Liver (tissue), 9 donors: ENCODE data around the gene TMEM260. TPM values are rescaled to one million over a fixed set of nuclear protein-coding genes. Genes with fewer than 3 reads are reported as not detected.

Source experiments
- DNase-seq: peaks from one replicate; pipeline ENCODE4 v3.0.0-alpha.2; 2017; ENCODE audit warnings: low spot score
- H3K27ac ChIP-seq, 2 donors: one replicate each; pipeline ENCODE4 v1.7.0; 2013; ENCODE audit warnings: inconsistent platforms in 2 of 2, low read length in 2 of 2, control low read depth in 1 of 2, low read depth in 1 of 2, mild to moderate bottlenecking in 1 of 2
- H3K27me3 ChIP-seq, 4 donors: one replicate each; pipeline versions ENCODE4 v1.6.1 to v1.7.0; 2013; ENCODE audit warnings: low read length in 3 of 4, inconsistent platforms in 1 of 4, mild to moderate bottlenecking in 1 of 4, moderate library complexity in 1 of 4; ENCODE audit not compliant: control insufficient read depth in 4 of 4, insufficient read depth in 4 of 4
- H3K36me3 ChIP-seq, 4 donors: one replicate each; pipeline versions ENCODE4 v1.6.1 to v1.7.0; 2013; ENCODE audit warnings: low read length in 3 of 4, mild to moderate bottlenecking in 3 of 4, low read depth in 1 of 4, moderate library complexity in 1 of 4; ENCODE audit not compliant: control insufficient read depth in 4 of 4, insufficient read depth in 3 of 4
- H3K4me1 ChIP-seq, 4 donors: one replicate each; pipeline versions ENCODE4 v1.6.1 to v1.7.0; 2013; ENCODE audit warnings: low read length in 3 of 4, mild to moderate bottlenecking in 3 of 4, moderate library complexity in 1 of 4; ENCODE audit not compliant: control insufficient read depth in 4 of 4, insufficient read depth in 4 of 4
- H3K4me3 ChIP-seq, 3 donors: one replicate each; pipeline versions ENCODE4 v1.6.1 to v1.7.0; 2013; ENCODE audit warnings: low read length in 3 of 3, control low read depth in 1 of 3, low read depth in 1 of 3, mild to moderate bottlenecking in 1 of 3
- H3K9ac ChIP-seq, 2 donors: one replicate each; pipeline ENCODE4 v1.7.0; 2013; ENCODE audit warnings: low read length in 2 of 2, mild to moderate bottlenecking in 2 of 2, moderate library complexity in 2 of 2, control low read depth in 1 of 2, low read depth in 1 of 2
- H3K9me3 ChIP-seq, 4 donors: one replicate each; pipeline versions ENCODE4 v1.6.1 to v1.7.0; 2013; ENCODE audit warnings: low read length in 3 of 4; ENCODE audit not compliant: control insufficient read depth in 4 of 4
- ATF3 ChIP-seq: IDR thresholded peaks from 2 replicates; pipeline ENCODE4 v1.6.1; 2016; ENCODE audit warnings: antibody characterized with exemption
- FOXA2 ChIP-seq: IDR thresholded peaks from 2 replicates; pipeline ENCODE4 v1.6.1; 2016; ENCODE audit warnings: antibody characterized with exemption
- HNF4G ChIP-seq: IDR thresholded peaks from 2 replicates; pipeline ENCODE4 v1.6.1; 2016; ENCODE audit warnings: antibody characterized with exemption
- NR2F2 ChIP-seq: IDR thresholded peaks from 2 replicates; pipeline ENCODE4 v1.6.1; 2016; ENCODE audit warnings: antibody characterized with exemption
- REST ChIP-seq: IDR thresholded peaks from 2 replicates; pipeline ENCODE4 v1.6.1; 2016; ENCODE audit warnings: antibody characterized with exemption, mild to moderate bottlenecking
- TAF1 ChIP-seq: conservative IDR thresholded peaks from 2 replicates; pipeline ENCODE4 v1.6.1; 2016; ENCODE audit warnings: antibody characterized with exemption, mild to moderate bottlenecking
- YY1 ChIP-seq: IDR thresholded peaks from 2 replicates; pipeline ENCODE4 v1.6.1; 2016; ENCODE audit warnings: antibody characterized with exemption, mild to moderate bottlenecking
- ZBTB33 ChIP-seq: IDR thresholded peaks from 2 replicates; pipeline ENCODE4 v1.6.1; 2016; ENCODE audit warnings: antibody characterized with exemption
- WGBS: extraction: QIAGEN DNeasy Blood & Tissue Kit; methylation state at CpG from one replicate; pipeline ENCODE4 v1.1.7; 2013; 5-methylcytosine and 5-hydroxymethylcytosine counted together
- polyA plus RNA-seq, 2 donors: library from polyadenylated mRNA; stranded (reverse) in 1 of 2; unstranded in 1 of 2; fragments of 200-250 nt in 1 of 2; fragments of >200 nt in 1 of 2; fragmentation: Nextera tagmentation in 1 of 2; extraction: Ambion mirVana in 1 of 2; gene quantifications; one replicate each; pipeline versions ENCODE4 v1.2.1 to v1.2.3, GENCODE V29; 2013 to 2015
- total RNA-seq, 2 donors: library from RNA; depleted of rRNA; stranded (reverse); fragments of >200 nt; gene quantifications; one replicate each; pipeline ENCODE4 v1.2.3, GENCODE V29; 2014
- donor health status: healthy.
- donor health status: healthy.
- donor health status: healthy.
- donor health status: healthy.
- donor health status: healthy.

The TMEM260 gene
- total and polyA plus RNA-seq, 4 donors, result 4.9 to 11.6 (median 9.0) TPM

GRCh38 chr14:56660677-56661389 is 81.2 kb downstream of the TMEM260 start (continued):
- TF ChIP-seq ZBTB33 (no peak), REST (no peak)

GRCh38 chr14:56661478-56661877 is 81.9 kb downstream of the TMEM260 start:
- Histone ChIP-seq H3K36me3 (no peaks in the 10 kb centered on the region), H3K9me3 (no peaks in the 10 kb centered on the region), H3K4me3 (no peak overlapping the region), H3K9ac (no peak overlapping the region), H3K27ac (no peak overlapping the region), H3K27me3 (no peaks in the 10 kb centered on the region), H3K4me1 (peaks cover 0 to 11% (median 4%) of the 10 kb centered on the region in 4 donors)
- DNase-seq, result no peak
- no peak for TF ChIP-seq TAF1
- TF ChIP-seq ATF3, result no peak
- no peak for TF ChIP-seq NR2F2
- no peak for TF ChIP-seq YY1
- TF ChIP-seq HNF4G, result no peak
- no peak for TF ChIP-seq ZBTB33
- no peak for TF ChIP-seq REST
- TF ChIP-seq FOXA2, result no peak
- 83% methylated on average over 1 of the region's 1 CpG for WGBS
